RWPE1 (cell line): ENCODE measurements around the gene GLS.

ENCODE experiments used
- CTCF ChIA-PET: fragments of 350-600 bp; sonication (Branson Sonifier 250); formaldehyde crosslinking; extraction: SDS; loops from one replicate; lab custom pipeline; 2021; lab: Yijun Ruan, JAX
- POLR2A ChIA-PET: fragments of 400-600 bp; formaldehyde crosslinking; extraction: SDS; loops from one replicate; lab custom pipeline; 2020; ENCODE audit warnings: antibody characterized with exemption; ENCODE audit not compliant: low non-redundant PET; lab: Yijun Ruan, JAX
- DNase-seq: peaks from one replicate; pipeline ENCODE4 v3.0.0; 2012; ENCODE audit warnings: low spot score
- H3K27ac ChIP-seq: fragments of 450-650 bp; 2 replicates; pipeline ENCODE4 v1.5.1; 2017
- TF ChIP-seq, protein P1 (sequence below): fragments of 450-650 bp; conservative IDR thresholded peaks from 2 replicates; pipeline ENCODE4 v1.5.1; 2017; ENCODE audit warnings: low read depth, mild to moderate bottlenecking

The GLS gene

DNA sequence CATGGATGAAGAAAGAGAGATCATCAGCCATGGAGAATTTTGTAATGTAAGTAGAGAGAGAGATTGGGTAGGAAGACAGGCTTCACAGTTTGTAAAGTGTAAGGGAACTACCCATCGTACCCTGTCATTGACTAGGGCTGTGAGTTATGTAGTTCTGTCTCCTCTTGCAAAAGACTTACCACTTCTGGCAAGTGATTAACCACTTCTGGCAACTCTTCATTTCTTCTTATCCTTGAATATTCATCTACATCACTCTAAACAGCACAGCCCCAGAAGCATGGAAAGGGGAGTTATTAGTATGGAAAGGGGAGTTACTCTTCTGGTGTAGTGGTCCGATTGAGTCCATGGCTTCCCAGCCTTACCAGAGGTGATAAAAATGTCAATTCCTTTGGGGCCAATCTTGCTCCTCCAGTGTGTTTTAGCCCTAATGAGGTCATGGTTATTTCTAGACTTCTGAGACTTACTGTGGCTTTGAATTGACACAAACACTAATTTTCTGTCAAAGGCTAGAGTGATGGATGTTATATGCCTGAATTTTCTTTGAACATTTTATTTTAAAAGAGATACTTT lies 81.4 kb downstream of the GLS start:
- TF ChIP-seq, protein P1, sequence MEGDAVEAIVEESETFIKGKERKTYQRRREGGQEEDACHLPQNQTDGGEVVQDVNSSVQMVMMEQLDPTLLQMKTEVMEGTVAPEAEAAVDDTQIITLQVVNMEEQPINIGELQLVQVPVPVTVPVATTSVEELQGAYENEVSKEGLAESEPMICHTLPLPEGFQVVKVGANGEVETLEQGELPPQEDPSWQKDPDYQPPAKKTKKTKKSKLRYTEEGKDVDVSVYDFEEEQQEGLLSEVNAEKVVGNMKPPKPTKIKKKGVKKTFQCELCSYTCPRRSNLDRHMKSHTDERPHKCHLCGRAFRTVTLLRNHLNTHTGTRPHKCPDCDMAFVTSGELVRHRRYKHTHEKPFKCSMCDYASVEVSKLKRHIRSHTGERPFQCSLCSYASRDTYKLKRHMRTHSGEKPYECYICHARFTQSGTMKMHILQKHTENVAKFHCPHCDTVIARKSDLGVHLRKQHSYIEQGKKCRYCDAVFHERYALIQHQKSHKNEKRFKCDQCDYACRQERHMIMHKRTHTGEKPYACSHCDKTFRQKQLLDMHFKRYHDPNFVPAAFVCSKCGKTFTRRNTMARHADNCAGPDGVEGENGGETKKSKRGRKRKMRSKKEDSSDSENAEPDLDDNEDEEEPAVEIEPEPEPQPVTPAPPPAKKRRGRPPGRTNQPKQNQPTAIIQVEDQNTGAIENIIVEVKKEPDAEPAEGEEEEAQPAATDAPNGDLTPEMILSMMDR: no peak
- H3K27ac ChIP-seq: no peak overlapping the region
- ChIA-PET POLR2A (no interaction called here), CTCF (interaction anchor here (0.7 kb wide), 1 partner anchor 42 kb away, joined by 4 read pairs; no protein-coding TSS in a partner anchor)
- no peak for DNase-seq

GRCh38 chr2:190963088-190963487 lies 82.5 kb downstream of the GLS start:
- DNase-seq: no peak
- TF ChIP-seq, protein P1: no peak
- CTCF ChIA-PET: interaction anchor here (1.2 kb wide), 1 partner anchor 12 kb away, joined by 4 read pairs; no protein-coding TSS in a partner anchor
- POLR2A ChIA-PET: no interaction called here
- no peak overlapping the region for H3K27ac ChIP-seq

GRCh38 chr2:190964170-190964795 lies 83.7 kb downstream of the GLS start:
- H3K27ac ChIP-seq: no peak overlapping the region
- POLR2A ChIA-PET: no interaction called here
- DNase-seq: no peak
- CTCF ChIA-PET: interaction anchor here (1.2 kb wide), 1 partner anchor 13 kb away, joined by 4 read pairs; no protein-coding TSS in a partner anchor
- TF ChIP-seq, protein P1: no peak

DNA sequence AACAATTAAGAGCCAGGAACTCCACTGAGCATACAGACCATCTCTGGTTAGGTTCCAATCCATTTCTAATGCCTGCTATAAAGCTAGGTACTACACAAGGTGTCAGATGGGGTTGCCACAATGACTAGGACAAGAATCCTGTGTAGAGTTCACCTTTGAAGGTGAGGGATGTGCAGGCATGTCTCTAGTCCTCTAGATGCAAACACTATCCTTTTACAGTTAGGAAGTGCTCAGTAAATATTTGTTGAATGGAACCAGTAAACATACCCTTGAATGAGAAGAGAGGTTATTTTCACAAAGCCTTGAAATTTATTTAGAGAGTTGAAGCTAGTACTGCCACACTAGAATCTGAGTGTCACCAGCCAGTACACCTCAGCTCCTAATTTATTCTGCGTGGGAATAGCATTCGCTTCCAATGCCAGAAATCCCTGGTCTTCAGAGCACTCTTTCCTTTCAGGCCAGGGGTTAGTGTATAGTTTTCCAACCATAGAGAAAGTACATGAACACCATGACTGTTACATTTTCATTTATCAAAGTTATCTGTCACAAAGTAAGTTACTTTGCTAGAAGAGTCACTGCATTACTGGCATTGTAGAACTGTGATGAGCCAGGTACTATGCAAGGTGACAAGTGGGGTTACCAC lies 85.1 kb downstream of the GLS start:
- ChIA-PET POLR2A (no interaction called here), CTCF (no interaction called here)
- no peak overlapping the region for H3K27ac ChIP-seq
- TF ChIP-seq, protein P1: no peak
- no peak for DNase-seq

DNA sequence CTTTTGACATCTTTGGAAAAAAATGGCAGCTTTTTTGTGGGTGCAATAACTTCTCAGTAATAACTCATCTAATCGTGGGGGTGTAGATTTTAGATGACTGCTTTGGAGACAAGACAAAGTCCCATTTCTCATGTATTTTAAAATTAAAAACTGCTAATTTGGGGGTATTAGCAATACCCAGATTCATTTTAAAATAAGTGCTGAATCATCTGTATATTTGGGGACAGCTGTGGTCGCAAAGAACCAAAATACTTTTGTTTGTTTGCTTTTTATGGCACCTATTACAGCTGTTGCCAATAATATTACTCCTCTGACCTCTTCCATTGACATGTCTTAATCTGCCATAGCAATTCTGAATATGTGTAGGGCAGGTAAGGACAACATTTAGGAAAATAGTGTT lies 87.9 kb downstream of the GLS start:
- no peak overlapping the region for H3K27ac ChIP-seq
- ChIA-PET CTCF (no interaction called here), POLR2A (no interaction called here)
- DNase-seq: no peak
- TF ChIP-seq, protein P1: no peak

GRCh38 chr2:190970160-190970559 lies 89.5 kb downstream of the GLS start:
- ChIA-PET CTCF (interaction anchor here (0.6 kb wide), 1 partner anchor 9 kb away, joined by 3 read pairs; no protein-coding TSS in a partner anchor), POLR2A (no interaction called here)
- no peak for DNase-seq
- TF ChIP-seq, protein P1: no peak
- no peak overlapping the region for H3K27ac ChIP-seq
